GM19025 (cell line): ENCODE data around the gene CYLD.

Experiments used
- ATAC-seq: cut with Tn5 transposase; IDR thresholded peaks from one replicate; pipeline ENCODE4 v1.9.1; 2021; ENCODE audit warnings: mild to moderate bottlenecking, low read depth, moderate library complexity; ENCODE audit not compliant: unreplicated experiment

CYLD gene

DNA sequence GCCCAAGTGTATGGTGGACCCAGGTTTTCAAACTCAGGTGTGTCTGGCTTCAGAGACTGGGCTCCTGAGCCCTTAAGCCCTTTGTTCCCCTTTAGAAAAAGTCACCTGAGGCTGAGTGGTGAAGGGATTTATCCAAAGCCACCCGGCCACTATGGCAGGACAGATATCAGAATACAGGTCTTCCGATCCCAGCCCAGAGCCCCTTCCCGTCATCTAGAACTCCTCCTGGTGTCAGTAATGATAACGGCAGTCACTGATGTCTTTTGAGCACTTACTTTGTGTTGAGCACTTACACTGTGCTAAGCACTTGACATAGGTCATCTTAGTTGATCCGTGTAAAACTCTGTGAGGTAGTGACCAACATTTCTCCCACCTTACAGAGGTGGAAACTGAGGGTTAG is 31.9 kb upstream of the CYLD start:
- no peak for ATAC-seq

DNA sequence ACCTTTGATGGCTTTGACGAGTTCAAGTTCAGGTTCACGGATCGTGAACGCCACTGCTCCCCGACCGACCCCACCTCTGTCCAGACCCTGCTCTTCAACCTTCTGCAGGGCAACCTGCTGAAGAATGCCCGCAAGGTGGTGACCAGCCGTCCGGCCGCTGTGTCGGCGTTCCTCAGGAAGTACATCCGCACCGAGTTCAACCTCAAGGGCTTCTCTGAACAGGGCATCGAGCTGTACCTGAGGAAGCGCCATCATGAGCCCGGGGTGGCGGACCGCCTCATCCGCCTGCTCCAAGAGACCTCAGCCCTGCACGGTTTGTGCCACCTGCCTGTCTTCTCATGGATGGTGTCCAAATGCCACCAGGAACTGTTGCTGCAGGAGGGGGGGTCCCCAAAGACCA is 30.8 kb upstream of the CYLD start:
- ATAC-seq: no peak

DNA sequence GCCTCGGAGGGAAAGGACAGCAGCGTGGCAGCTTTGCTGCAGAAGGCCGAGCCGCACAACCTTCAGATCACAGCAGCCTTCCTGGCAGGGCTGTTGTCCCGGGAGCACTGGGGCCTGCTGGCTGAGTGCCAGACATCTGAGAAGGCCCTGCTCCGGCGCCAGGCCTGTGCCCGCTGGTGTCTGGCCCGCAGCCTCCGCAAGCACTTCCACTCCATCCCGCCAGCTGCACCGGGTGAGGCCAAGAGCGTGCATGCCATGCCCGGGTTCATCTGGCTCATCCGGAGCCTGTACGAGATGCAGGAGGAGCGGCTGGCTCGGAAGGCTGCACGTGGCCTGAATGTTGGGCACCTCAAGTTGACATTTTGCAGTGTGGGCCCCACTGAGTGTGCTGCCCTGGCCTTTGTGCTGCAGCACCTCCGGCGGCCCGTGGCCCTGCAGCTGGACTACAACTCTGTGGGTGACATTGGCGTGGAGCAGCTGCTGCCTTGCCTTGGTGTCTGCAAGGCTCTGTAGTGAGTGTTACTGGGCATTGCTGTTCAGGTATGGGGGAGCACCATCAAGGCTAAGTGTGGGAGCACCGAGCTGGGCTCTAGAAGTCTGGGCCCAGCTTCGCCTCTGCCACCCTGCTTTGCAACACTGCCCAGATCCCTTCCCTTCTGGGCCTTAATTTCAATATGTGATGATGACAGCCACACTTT is 29.9 kb upstream of the CYLD start:
- no peak for ATAC-seq

DNA sequence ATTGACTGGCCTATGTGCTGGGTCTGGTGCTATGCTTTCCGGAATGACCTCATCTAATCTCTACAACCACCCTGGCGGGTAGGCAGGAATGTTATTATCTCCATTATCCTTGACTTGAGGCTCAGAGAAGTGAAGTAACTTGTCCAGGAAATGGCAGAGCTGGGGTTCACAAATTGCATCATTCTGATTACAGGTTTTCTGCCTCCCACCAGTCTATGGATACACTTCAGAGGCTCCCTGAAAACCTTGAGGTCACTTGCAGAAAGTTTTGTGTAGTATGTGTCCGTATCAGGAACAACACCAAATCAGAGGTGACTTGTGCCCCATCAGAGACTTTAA is 29.4 kb upstream of the CYLD start:
- no peak for ATAC-seq

DNA sequence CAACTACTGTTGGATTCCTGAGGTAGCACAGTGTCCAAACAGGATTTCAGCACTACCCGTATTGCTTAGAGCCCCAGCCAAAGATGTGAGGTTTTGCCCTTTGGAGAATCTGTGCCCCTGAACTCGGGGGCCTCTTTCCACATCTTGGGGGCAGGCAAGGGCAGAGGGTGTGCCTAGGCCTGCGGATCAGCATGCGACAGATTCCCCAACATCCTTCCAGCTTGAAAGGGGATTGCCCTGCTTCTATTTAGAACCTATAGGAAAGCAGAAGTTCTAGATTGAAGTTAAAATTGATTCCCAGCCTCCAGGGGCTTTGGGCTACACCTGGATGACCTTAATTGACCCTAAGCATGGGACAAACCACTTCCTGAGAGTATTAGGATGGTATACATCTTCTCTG is 28.9 kb upstream of the CYLD start:
- ATAC-seq: no peak

DNA sequence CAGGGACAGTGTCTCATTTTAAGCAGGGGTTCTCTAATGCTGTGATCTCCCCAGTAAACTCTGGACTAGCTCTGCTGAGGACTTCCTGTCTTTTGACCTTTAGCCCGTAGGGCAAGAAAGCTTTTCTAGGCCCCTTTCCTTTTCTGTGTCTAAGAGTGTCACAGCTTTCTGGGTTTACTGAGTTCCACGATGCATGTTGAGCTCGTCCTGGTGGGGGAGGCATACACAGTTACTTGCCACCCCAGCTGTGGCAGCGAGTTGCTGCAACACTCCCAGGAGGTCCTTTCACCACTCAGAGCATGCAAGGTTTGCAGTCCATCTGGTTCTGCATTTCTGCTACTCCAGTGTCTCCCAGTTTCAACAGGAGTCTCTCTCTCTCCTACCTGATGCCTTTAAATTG is 24.8 kb upstream of the CYLD start:
- ATAC-seq: no peak

DNA sequence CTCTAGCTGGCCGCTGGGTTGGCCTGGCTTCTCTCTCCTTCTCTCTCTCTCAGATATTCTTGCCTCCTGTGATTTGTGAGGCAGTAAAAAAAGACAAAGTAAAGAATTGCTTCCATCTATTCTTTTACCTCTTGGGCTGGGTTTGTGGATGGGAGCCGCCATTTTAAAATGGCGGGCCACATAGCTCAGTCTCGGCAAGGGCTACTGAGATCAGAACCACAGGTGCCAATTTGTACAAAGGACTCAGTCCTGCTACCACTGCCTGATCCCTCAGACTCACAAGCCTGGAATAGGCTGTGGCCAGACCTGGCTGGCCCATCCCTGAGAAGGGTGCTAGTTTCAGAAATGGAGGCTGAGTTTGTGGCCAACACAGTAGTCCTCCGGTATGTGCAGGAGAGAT is 24.4 kb upstream of the CYLD start:
- ATAC-seq: no peak

DNA sequence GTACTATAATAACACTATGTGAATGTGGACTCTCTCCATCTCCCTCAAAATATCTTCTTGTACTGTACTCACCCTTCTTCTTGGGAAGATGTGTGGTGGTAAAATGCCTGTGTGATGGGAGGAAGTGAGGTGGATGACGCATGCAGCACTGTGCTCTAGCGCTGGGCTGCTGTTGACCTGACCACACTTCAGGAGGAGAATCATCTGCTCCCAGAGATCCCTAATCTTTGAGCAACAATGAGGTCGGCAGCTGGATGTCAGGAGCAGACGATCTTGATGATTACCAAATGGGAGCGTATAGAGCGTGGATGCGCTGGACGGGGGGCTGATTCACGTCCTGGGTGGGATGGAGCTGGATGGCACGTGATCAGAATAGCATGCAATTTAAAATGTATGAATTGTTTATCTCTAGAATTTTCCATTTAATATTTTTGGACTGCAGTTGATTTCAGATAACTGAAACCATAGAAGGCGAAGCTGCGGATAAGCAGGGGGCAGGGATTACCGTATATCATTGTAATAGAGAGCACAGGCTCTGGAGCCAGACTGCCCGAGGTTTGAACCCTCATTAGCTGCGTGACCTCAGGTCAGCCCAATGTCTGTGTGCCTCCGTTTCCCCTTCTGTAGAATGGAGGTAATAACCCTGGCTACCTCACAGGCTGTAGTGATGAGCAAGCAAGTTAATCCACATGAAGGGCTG is 23.7 kb upstream of the CYLD start:
- no peak for ATAC-seq

DNA sequence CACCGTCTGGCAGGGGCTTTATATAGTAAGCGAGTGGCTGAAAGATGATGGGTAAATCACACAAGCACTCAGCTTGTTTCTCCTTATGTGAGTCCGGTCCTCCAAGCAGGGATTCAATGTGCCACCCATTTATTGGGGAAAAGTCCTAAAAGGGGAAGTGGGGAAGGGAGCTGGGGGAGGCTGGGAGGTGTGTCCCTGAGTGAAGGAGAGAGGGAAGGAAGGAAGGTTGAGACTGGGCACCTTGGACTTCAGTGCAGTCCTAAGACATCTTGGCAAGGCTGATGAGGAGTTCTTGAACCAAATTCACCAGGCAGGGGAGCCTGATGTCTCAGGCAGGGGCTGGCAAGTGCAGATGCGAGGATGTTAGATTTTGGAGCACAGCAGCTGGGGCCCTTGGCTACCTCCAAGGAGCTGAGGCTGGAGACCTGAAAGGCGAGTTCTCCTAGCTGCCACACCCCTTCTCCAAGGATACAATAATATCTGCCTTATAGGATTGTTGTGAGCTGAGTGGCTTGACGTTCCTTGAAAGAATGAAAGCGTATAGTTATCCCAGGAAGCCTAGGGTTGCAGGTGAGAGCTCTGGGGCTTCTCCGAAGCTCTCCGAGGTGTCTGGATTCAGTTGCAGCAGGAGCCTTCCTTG is 23.0 kb upstream of the CYLD start:
- no peak for ATAC-seq

DNA sequence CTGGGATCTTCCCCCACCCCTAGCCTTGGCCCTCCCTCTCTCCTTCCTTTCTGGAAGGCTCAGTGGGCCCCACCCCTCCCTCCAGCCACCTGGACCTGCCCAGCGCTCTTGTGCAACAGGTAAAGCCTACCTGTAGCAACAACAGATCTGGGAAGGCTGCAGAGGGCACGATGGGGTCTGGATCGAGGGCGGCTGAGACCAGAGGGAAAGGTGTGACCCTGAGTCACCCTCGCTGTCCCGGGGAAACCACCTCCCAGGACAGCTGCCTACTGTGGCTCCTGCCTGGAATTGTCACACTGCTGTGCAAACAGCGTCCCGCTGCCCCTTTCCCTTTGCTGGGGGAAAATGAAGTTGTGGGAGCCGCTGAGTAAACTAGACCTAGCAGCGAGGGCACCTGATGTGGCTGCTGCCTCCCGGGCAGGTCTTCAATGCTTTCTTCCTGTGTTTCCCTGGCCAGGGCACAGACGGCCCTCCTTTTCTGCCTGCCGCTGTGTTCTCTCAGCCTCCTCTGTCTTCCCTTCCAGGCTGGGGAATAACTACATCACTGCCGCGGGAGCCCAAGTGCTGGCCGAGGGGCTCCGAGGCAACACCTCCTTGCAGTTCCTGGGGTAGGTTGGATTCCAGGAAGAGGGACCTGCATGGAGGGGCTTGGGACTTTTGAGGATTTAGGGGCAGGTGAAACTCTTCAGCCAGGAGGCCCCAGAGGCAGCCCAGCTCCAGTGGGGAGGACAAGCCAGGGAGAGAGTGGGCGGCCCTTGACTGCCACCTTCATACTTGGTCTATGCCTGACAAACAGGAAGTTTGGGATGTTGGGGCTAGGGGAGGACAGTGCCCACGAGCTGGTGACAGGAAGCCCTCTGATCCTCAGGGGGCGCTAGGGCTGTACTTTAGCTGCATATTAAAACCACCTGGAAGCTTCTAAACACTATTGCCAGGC is 22.2 kb upstream of the CYLD start:
- no peak for ATAC-seq

DNA sequence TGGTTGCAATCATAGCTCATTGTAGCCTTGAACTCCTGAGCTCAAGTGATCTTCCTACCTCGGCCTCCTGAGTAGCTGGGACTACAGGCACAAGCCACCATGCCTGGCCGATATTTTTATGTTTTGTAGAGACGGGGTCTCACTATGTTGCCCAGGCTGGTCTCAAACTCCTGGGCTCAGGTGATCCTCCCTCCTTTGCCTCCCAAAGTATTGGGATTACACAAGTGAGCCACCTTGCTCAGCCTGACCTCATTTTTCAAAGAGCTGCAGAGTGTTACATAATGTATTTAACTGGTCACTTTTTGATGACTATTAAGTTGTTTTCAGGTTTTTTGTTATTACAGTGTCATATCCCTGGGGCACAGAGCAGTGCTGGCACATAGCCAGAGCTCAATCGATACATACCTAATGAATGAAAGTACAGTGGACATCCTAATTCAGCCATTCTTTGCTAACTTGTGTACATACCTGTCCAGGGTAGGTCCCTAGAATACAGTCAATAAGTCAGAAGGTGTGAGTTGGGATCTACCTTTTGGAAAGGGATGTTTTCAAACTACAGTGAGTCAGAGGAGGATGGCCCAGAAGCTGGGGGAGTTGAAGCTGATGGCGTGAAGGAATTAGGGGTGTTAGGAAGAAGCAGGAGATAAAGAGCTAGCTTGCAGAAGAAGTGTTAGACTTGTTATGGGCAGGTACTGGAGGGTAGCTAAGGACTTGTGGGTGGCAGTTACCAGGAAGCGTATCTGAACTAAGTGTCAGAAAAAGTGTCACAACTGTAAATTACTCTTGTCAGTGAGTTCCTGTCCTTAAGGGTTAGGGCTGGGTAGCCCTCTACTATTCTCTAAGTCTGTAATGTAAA is 20.1 kb upstream of the CYLD start:
- ATAC-seq: no peak

DNA sequence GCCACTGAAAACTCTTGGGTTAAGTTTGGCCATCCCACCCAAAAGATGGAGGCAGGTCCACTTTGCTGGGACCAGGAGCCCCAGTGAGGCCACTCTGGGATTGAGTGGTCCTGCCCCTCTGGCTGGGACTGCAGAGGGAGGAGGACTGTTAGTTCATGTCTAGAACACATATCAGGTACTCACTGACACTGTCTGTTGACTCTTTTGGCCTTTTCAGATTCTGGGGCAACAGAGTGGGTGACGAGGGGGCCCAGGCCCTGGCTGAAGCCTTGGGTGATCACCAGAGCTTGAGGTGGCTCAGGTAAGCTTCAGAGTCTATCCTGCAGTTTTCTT is 19.5 kb upstream of the CYLD start:
- ATAC-seq: no peak

DNA sequence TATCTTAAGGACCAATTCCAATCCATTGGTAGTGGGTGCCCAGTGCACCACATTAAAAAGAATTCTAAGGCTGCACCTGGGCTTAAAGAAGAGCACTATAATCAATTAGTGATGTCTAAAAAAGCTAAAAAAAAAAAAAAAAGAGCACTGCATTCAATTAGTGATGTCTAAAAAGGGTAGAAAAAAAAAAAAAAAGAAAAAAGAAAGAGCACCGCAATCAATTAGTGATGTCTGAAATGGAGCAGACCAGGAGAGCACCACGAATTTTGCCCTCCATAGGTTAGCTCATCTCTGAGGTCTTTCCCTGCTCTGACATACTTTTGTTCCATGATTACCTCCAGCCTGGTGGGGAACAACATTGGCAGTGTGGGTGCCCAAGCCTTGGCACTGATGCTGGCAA is 18.9 kb upstream of the CYLD start:
- no peak for ATAC-seq

DNA sequence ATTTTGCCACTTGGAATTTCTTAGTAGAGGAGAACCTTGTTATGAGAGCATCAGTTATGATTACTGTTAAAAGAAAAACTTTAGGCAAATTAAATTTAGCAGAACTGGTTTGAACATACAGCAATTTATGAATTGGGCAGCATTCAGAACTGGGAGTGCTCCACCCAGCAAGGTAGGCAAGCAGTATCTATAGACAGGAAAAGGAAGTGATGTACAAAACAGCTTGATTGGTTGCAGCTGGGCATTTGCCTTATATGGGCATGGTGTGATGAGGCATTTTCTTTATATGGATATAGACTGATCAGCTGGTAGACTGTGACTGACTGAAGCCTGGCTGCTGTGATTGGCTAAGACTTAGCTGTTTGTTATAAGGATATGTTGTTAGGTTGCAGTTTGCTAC is 17.6 kb upstream of the CYLD start:
- ATAC-seq: no peak

DNA sequence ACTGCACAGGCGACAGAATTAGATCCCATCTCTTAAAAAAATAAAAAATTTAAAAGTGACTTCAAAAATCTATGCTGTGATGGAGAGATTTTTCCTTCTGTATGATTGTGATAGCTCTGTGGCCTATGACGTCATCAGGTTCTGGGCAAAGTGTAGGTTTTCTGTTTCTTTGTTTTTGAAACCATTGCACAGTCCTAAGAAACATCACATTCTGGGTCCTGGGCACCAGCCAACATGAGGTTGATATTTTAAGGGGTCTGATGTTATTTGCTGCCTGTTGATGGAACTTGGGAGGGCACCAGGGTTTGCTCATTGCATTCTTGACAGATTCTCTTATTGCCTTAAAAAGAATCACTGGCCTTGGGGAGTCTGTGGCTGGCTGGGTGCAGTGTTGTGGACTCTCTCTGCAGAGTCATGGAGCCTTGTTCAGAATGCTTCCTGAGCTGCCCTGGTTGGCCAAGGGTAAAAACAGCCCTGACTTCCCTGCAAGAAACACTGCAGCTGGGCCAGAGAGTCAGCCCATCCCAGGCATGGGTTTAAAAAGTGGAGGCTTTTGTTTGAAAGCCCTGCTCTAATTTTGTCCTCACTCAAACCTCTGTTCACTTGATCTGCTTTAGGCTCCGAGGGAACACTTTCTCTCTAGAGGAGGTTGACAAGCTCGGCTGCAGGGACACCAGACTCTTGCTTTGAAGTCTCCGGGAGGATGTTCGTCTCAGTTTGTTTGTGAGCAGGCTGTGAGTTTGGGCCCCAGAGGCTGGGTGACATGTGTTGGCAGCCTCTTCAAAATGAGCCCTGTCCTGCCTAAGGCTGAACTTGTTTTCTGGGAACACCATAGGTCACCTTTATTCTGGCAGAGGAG is 10.5 kb upstream of the CYLD start:
- no peak for ATAC-seq

DNA sequence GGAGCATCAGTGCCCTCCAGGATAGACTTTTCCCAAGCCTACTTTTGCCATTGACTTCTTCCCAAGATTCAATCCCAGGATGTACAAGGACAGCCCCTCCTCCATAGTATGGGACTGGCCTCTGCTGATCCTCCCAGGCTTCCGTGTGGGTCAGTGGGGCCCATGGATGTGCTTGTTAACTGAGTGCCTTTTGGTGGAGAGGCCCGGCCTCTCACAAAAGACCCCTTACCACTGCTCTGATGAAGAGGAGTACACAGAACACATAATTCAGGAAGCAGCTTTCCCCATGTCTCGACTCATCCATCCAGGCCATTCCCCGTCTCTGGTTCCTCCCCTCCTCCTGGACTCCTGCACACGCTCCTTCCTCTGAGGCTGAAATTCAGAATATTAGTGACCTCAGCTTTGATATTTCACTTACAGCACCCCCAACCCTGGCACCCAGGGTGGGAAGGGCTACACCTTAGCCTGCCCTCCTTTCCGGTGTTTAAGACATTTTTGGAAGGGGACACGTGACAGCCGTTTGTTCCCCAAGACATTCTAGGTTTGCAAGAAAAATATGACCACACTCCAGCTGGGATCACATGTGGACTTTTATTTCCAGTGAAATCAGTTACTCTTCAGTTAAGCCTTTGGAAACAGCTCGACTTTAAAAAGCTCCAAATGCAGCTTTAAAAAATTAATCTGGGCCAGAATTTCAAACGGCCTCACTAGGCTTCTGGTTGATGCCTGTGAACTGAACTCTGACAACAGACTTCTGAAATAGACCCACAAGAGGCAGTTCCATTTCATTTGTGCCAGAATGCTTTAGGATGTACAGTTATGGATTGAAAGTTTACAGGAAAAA is 9.7 kb upstream of the CYLD start:
- no peak for ATAC-seq

DNA sequence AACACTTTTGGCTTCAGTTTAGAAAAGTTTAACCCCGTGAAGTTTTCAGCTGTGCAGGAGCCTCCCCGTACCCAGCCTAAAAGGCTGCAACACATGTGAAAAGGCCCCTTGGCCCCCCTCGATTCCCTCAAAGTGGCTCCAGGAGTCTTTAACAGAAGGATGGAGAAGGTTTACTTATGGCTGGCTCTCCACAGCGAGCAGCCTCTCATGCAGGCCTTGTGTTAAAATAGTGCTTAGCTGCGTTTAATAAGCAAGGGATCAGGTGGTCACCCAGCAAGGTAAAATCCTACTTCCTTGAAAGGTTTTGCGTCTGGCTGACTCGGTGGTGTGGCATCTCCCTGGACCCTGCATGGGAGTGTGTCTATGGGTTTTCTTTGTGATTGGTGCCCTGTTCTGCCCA is 8.4 kb upstream of the CYLD start:
- no peak for ATAC-seq

DNA sequence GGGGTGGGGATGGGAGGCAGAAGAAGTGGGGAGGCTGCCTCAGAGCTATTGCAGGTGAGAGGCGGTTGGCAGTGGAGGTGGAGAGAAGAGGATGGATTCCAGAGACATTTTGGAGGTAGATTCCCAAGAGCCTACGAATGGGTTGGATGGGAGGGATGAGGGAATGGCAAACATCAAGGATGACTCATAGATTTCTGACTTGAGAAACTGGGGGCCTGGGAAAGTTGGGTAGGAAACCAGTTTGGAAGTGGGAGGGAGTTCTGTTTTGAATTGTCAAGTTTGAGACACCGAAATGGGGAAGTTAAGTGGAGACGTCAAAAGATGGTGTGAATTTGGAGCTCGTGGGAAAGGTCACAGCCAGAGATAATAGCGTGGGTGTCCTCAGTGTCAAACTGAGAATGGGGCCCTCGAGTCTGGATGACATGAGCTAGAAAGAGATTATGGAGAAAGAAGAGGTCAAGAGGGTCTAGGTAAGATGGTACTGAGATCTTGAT is 6.2 kb upstream of the CYLD start:
- no peak for ATAC-seq
